CD14-positive monocyte (primary cell): ENCODE data around the gene TECPR2. TPM values are rescaled to one million over a fixed set of nuclear protein-coding genes. Genes with fewer than 3 reads are reported as not detected.

Source experiments
- DNase-seq, 3 donors: peaks; one replicate each; pipeline ENCODE4 v3.0.0-alpha.2; 2011 to 2022
- H2AFZ ChIP-seq: 2 replicates; pipeline ENCODE4 v1.6.0; 2012; ENCODE audit warnings: mild to moderate bottlenecking, low read depth, low read length, inconsistent platforms; ENCODE audit not compliant: insufficient read depth, poor library complexity, severe bottlenecking
- H3K27ac ChIP-seq, 2 donors: 1 replicate in 1 of 2; 2 replicates in 1 of 2; pipeline ENCODE4 v1.5.1; 2012 to 2013; ENCODE audit warnings: low read length in 2 of 2, control low read depth in 1 of 2, inconsistent platforms in 1 of 2, low read depth in 1 of 2, mild to moderate bottlenecking in 1 of 2
- H3K27me3 ChIP-seq, 2 donors: one replicate each; pipeline versions ENCODE4 v1.6.0 to v1.6.1; 2011 to 2013; ENCODE audit warnings: low read length in 2 of 2; ENCODE audit not compliant: control insufficient read depth in 2 of 2, insufficient read depth in 2 of 2
- H3K36me3 ChIP-seq, 2 donors: replicated peaks in 1 of 2; 1 replicate in 1 of 2; 2 replicates in 1 of 2; pipeline versions ENCODE4 v1.5.1 to v1.6.1; 2012 to 2013; ENCODE audit warnings: low read length in 2 of 2, control low read depth in 1 of 2, inconsistent platforms in 1 of 2, mild to moderate bottlenecking in 1 of 2; ENCODE audit not compliant: insufficient read depth in 2 of 2, control insufficient read depth in 1 of 2
- H3K4me1 ChIP-seq, 2 donors: 1 replicate in 1 of 2; 2 replicates in 1 of 2; pipeline versions ENCODE4 v1.5.1 to v1.6.1; 2012 to 2013; ENCODE audit warnings: low read length in 2 of 2, control low read depth in 1 of 2, inconsistent platforms in 1 of 2, mild to moderate bottlenecking in 1 of 2, moderate library complexity in 1 of 2; ENCODE audit not compliant: insufficient read depth in 2 of 2, control insufficient read depth in 1 of 2
- H3K4me2 ChIP-seq: replicated peaks from 2 replicates; pipeline ENCODE3; 2012; ENCODE audit warnings: low read length, moderate library complexity, mild to moderate bottlenecking; ENCODE audit not compliant: poor library complexity, severe bottlenecking; ENCODE audit errors: extremely low read depth
- H3K4me3 ChIP-seq, 3 experiments: fragments of 200-600 bp in 1 of 3; sonication (generic) in 1 of 3; replicated peaks in 1 of 3; 1 replicate in 2 of 3; 2 replicates in 1 of 3; pipeline ENCODE4 v1.5.1; 2011 to 2013; ENCODE audit warnings: low read length in 3 of 3, mild to moderate bottlenecking in 3 of 3, control low read depth in 2 of 3, low read depth in 2 of 3, inconsistent platforms in 1 of 3, moderate library complexity in 1 of 3
- H3K79me2 ChIP-seq: 2 replicates; pipeline ENCODE4 v1.6.0; 2012; ENCODE audit warnings: mild to moderate bottlenecking, control low read depth, inconsistent platforms, low read length, moderate library complexity; ENCODE audit not compliant: insufficient read depth
- H3K9ac ChIP-seq: 2 replicates; pipeline ENCODE4 v1.6.0; 2017; ENCODE audit warnings: low read length, mild to moderate bottlenecking; ENCODE audit not compliant: insufficient read depth, poor library complexity, severe bottlenecking
- H3K9me3 ChIP-seq, 2 donors: replicated peaks in 1 of 2; 1 replicate in 1 of 2; 2 replicates in 1 of 2; pipeline versions ENCODE4 v1.5.1 to v1.6.1; 2012 to 2013; ENCODE audit warnings: low read length in 2 of 2, control low read depth in 1 of 2; ENCODE audit not compliant: control insufficient read depth in 1 of 2, insufficient read depth in 1 of 2
- H4K20me1 ChIP-seq: 2 replicates; pipeline ENCODE4 v1.6.0; 2012; ENCODE audit warnings: mild to moderate bottlenecking, low read length, control low read depth, moderate library complexity; ENCODE audit not compliant: insufficient read depth
- H3K27ac Mint-ChIP-seq, 7 donors: one replicate each; pipeline ENCODE4 v1.8.0; 2020; ENCODE audit warnings: mild to moderate bottlenecking in 7 of 7, mixed read lengths in 7 of 7, moderate library complexity in 6 of 7, inconsistent platforms in 2 of 7
- H3K27me3 Mint-ChIP-seq, 3 donors: one replicate each; pipeline ENCODE4 v1.8.0; 2021 to 2022; ENCODE audit warnings: low read depth in 3 of 3, mild to moderate bottlenecking in 3 of 3, mixed read lengths in 3 of 3, moderate library complexity in 3 of 3, inconsistent platforms in 1 of 3
- H3K36me3 Mint-ChIP-seq, 2 donors: one replicate each; pipeline ENCODE4 v1.8.0; 2020; ENCODE audit warnings: mixed read lengths in 2 of 2, inconsistent platforms in 1 of 2, mild to moderate bottlenecking in 1 of 2
- H3K4me1 Mint-ChIP-seq: one replicate; pipeline ENCODE4 v1.8.0; 2020; ENCODE audit warnings: mild to moderate bottlenecking, mixed read lengths
- H3K4me3 Mint-ChIP-seq, 2 donors: one replicate each; pipeline ENCODE4 v1.8.0; 2020; ENCODE audit warnings: mild to moderate bottlenecking in 2 of 2, mixed read lengths in 2 of 2, moderate library complexity in 1 of 2
- H3K9me3 Mint-ChIP-seq, 7 donors: one replicate each; pipeline ENCODE4 v1.8.0; 2020 to 2022; ENCODE audit warnings: mixed read lengths in 7 of 7, mild to moderate bottlenecking in 6 of 7, moderate library complexity in 6 of 7, inconsistent platforms in 2 of 7
- WGBS: methylation state at CpG from one replicate; pipeline ENCODE4 v1.1.5; 2013; ENCODE audit warnings: missing lambda C conversion rate; ENCODE audit not compliant: insufficient coverage; 5-methylcytosine and 5-hydroxymethylcytosine counted together
- intact Hi-C, 2 donors: fragments of 100-400 bp; cut with micrococcal nuclease; formaldehyde crosslinking; loops; one replicate each; pipeline versions ENCODE4 v1.15.0 to v1.15.1; 2023
- polyA plus RNA-seq, 3 donors: library from polyadenylated mRNA; depleted of rRNA in 1 of 3; unstranded in 2 of 3; stranded (reverse) in 1 of 3; fragments of 300-500 nt in 2 of 3; fragments of >200 nt in 1 of 3; fragmentation: Illumina TruSeq in 2 of 3; gene quantifications; 1 replicate in 2 of 3; 2 replicates in 1 of 3; pipeline ENCODE4 v1.2.3, GENCODE V29; 2012 to 2021
- TF ChIP-seq, protein P1 (sequence below): fragments of 200-600 bp; IDR thresholded peaks from one replicate; pipeline ENCODE4 v1.8.0; 2022; ENCODE audit warnings: antibody characterized with exemption, mild to moderate bottlenecking

TECPR2 gene
- polyA plus RNA-seq, 3 donors = 2.8 to 10.4 (median 6.4) TPM

GRCh38 chr14:102408724-102409123, 46.0 kb downstream of the TECPR2 start:
- no peaks in the 10 kb centered on the region for H3K27me3 ChIP-seq
- H3K27ac ChIP-seq = no peak overlapping the region
- no peaks in the 10 kb centered on the region for H3K4me1 ChIP-seq
- H3K79me2 ChIP-seq = no peaks in the 10 kb centered on the region
- H2AFZ ChIP-seq = no peak overlapping the region
- DNase-seq = no peak
- H3K4me1 Mint-ChIP-seq = no peaks in the 10 kb centered on the region
- intact Hi-C loops = no loop called here
- H3K9me3 Mint-ChIP-seq = peaks cover under 1 to 6% (median 3%) of the 10 kb centered on the region in 7 donors
- no peak overlapping the region for H3K4me3 Mint-ChIP-seq
- H3K9ac ChIP-seq = no peak overlapping the region
- peaks cover 23 to 43% of the 10 kb centered on the region in 2 donors for H3K36me3 ChIP-seq
- H3K4me2 ChIP-seq = no peak overlapping the region
- TF ChIP-seq, protein P1, sequence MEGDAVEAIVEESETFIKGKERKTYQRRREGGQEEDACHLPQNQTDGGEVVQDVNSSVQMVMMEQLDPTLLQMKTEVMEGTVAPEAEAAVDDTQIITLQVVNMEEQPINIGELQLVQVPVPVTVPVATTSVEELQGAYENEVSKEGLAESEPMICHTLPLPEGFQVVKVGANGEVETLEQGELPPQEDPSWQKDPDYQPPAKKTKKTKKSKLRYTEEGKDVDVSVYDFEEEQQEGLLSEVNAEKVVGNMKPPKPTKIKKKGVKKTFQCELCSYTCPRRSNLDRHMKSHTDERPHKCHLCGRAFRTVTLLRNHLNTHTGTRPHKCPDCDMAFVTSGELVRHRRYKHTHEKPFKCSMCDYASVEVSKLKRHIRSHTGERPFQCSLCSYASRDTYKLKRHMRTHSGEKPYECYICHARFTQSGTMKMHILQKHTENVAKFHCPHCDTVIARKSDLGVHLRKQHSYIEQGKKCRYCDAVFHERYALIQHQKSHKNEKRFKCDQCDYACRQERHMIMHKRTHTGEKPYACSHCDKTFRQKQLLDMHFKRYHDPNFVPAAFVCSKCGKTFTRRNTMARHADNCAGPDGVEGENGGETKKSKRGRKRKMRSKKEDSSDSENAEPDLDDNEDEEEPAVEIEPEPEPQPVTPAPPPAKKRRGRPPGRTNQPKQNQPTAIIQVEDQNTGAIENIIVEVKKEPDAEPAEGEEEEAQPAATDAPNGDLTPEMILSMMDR = no peak
- peaks cover 0 to 5% (median 1%) of the 10 kb centered on the region in 3 donors for H3K27me3 Mint-ChIP-seq
- peaks cover 29 to 46% of the 10 kb centered on the region in 2 donors for H3K36me3 Mint-ChIP-seq
- H3K4me3 ChIP-seq = no peak overlapping the region
- H4K20me1 ChIP-seq = no peaks in the 10 kb centered on the region
- H3K27ac Mint-ChIP-seq = no peak overlapping the region
- H3K9me3 ChIP-seq = peaks cover 2 to 7% of the 10 kb centered on the region in 2 donors

DNA sequence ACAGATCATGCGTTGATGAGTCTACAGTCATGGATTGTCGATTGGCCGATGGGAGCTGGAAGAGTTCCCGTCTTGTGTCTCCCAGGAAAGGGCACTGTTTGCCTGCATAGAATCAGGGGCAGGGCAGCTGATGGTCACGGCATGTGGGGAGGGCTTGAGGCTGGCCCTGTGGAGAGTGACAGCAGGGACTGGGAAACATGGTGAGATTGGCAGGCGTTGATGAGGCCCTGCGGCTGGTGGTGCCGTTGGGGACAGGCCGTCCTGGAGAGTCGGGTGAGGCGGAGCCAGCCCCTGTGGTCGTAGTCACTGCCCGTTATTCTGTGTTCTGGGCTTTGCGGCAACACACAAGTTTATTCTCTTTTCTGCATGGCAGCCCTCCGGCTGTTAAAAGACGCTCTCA, 52.9 kb downstream of the TECPR2 start:
- Histone ChIP-seq H3K4me2 (no peak overlapping the region), H3K27ac (no peak overlapping the region), H3K9me3 (no peaks in the 10 kb centered on the region), H3K4me3 (no peak overlapping the region), H4K20me1 (no peaks in the 10 kb centered on the region), H2AFZ (no peak overlapping the region), H3K79me2 (no peaks in the 10 kb centered on the region), H3K27me3 (no peaks in the 10 kb centered on the region), H3K36me3 (peaks cover 28 to 51% of the 10 kb centered on the region in 2 donors), H3K9ac (no peak overlapping the region), H3K4me1 (no peaks in the 10 kb centered on the region)
- 95% methylated on average over 14 of the region's 16 CpGs for WGBS
- intact Hi-C loops = no loop called here
- DNase-seq = no peak
- H3K36me3 Mint-ChIP-seq = peaks cover 51 to 63% of the 10 kb centered on the region in 2 donors
- TF ChIP-seq, protein P1 = no peak
- peaks cover 0 to 1% (median 0%) of the 10 kb centered on the region in 3 donors for H3K27me3 Mint-ChIP-seq
- H3K4me1 Mint-ChIP-seq = no peaks in the 10 kb centered on the region
- no peak overlapping the region for H3K4me3 Mint-ChIP-seq
- H3K9me3 Mint-ChIP-seq = peaks cover 0 to 1% (median 0%) of the 10 kb centered on the region in 7 donors
- H3K27ac Mint-ChIP-seq = no peak overlapping the region
